HEK293 (cell line): ENCODE measurements around the gene TM7SF2.

Source experiments
- BCL11A ChIP-seq: fragments of 450-650 bp; formaldehyde crosslinking; IDR thresholded peaks from 2 replicates; pipeline ENCODE4 v1.5.1; 2016; ENCODE audit warnings: low read depth, missing biosample characterization, missing genetic modification characterization
- EGR2 ChIP-seq: fragments of 450-650 bp; formaldehyde crosslinking; IDR thresholded peaks from 2 replicates; pipeline ENCODE4 v1.5.1; 2016; ENCODE audit warnings: low read depth, missing biosample characterization, missing genetic modification characterization
- GFI1B ChIP-seq: fragments of 450-650 bp; formaldehyde crosslinking; IDR thresholded peaks from 2 replicates; pipeline ENCODE4 v1.5.1; 2016; ENCODE audit warnings: missing biosample characterization, missing genetic modification characterization
- GLIS2 ChIP-seq: fragments of 450-650 bp; formaldehyde crosslinking; IDR thresholded peaks from 2 replicates; pipeline ENCODE4 v1.5.1; 2016; ENCODE audit warnings: missing biosample characterization, missing genetic modification characterization
- HIC1 ChIP-seq: fragments of 450-650 bp; formaldehyde crosslinking; IDR thresholded peaks from 2 replicates; pipeline ENCODE4 v1.5.1; 2016; ENCODE audit warnings: missing biosample characterization, missing genetic modification characterization
- KLF8 ChIP-seq: fragments of 450-650 bp; formaldehyde crosslinking; IDR thresholded peaks from 2 replicates; pipeline ENCODE4 v1.5.1; 2016; ENCODE audit warnings: missing biosample characterization, missing genetic modification characterization
- MEIS1 ChIP-seq: sonication (generic); formaldehyde crosslinking; IDR thresholded peaks from 2 replicates; pipeline ENCODE4 v1.8.1; 2022; ENCODE audit warnings: missing genetic modification reagents, mild to moderate bottlenecking, borderline replicate concordance
- PATZ1 ChIP-seq: fragments of 450-650 bp; formaldehyde crosslinking; IDR thresholded peaks from 2 replicates; pipeline ENCODE4 v1.5.1; 2016; ENCODE audit warnings: missing biosample characterization, missing genetic modification characterization
- PRDM6 ChIP-seq: fragments of 450-650 bp; formaldehyde crosslinking; IDR thresholded peaks from 2 replicates; pipeline ENCODE4 v1.5.1; 2017; ENCODE audit warnings: missing biosample characterization, missing genetic modification characterization
- REPIN1 ChIP-seq: fragments of 450-650 bp; formaldehyde crosslinking; IDR thresholded peaks from 2 replicates; pipeline ENCODE4 v1.5.1; 2017; ENCODE audit warnings: missing biosample characterization, missing genetic modification characterization, low read depth
- REST ChIP-seq: fragments of 450-650 bp; formaldehyde crosslinking; IDR thresholded peaks from 2 replicates; pipeline ENCODE4 v1.5.1; 2016; ENCODE audit warnings: missing biosample characterization, missing genetic modification characterization
- TRIM28 ChIP-seq: IDR thresholded peaks from 2 replicates; pipeline ENCODE4 v1.6.1; 2011; ENCODE audit warnings: low read length, control low read depth, borderline replicate concordance
- ZBTB1 ChIP-seq: fragments of 450-650 bp; formaldehyde crosslinking; IDR thresholded peaks from 2 replicates; pipeline ENCODE4 v1.5.1; 2016; ENCODE audit warnings: missing biosample characterization, missing genetic modification characterization
- ZNF140 ChIP-seq: fragments of 450-650 bp; formaldehyde crosslinking; IDR thresholded peaks from 2 replicates; pipeline ENCODE4 v1.5.1; 2016; ENCODE audit warnings: missing biosample characterization, missing genetic modification characterization
- ZNF148 ChIP-seq: fragments of 450-650 bp; formaldehyde crosslinking; IDR thresholded peaks from 2 replicates; pipeline ENCODE4 v1.5.0; 2017; ENCODE audit warnings: missing biosample characterization, missing genetic modification characterization, borderline replicate concordance
- ZNF19 ChIP-seq: fragments of 450-650 bp; formaldehyde crosslinking; IDR thresholded peaks from 2 replicates; pipeline ENCODE4; 2016; ENCODE audit warnings: missing biosample characterization, missing genetic modification characterization, low read depth
- ZNF211 ChIP-seq: fragments of 450-650 bp; formaldehyde crosslinking; IDR thresholded peaks from 2 replicates; pipeline ENCODE4 v1.5.1; 2016; ENCODE audit warnings: low read depth, missing biosample characterization, missing genetic modification characterization
- ZNF239 ChIP-seq: fragments of 450-650 bp; formaldehyde crosslinking; IDR thresholded peaks from 2 replicates; pipeline ENCODE4 v1.5.1; 2016; ENCODE audit warnings: missing biosample characterization, missing genetic modification characterization
- ZNF24 ChIP-seq: fragments of 450-650 bp; formaldehyde crosslinking; IDR thresholded peaks from 2 replicates; pipeline ENCODE4 v1.5.1; 2016; ENCODE audit warnings: missing biosample characterization, missing genetic modification characterization
- ZNF350 ChIP-seq: fragments of 450-650 bp; formaldehyde crosslinking; IDR thresholded peaks from 2 replicates; pipeline ENCODE4 v1.5.0; 2017; ENCODE audit warnings: missing biosample characterization, mild to moderate bottlenecking, missing genetic modification characterization
- ZNF362 ChIP-seq: fragments of 450-650 bp; formaldehyde crosslinking; IDR thresholded peaks from 2 replicates; pipeline ENCODE4 v1.5.1; 2016; ENCODE audit warnings: missing biosample characterization, missing genetic modification characterization
- ZNF37A ChIP-seq: fragments of 450-650 bp; IDR thresholded peaks from 2 replicates; pipeline ENCODE4 v1.5.1; 2018; ENCODE audit warnings: missing biosample characterization, missing genetic modification characterization
- ZNF391 ChIP-seq: fragments of 450-650 bp; formaldehyde crosslinking; IDR thresholded peaks from 2 replicates; pipeline ENCODE4 v1.5.1; 2016; ENCODE audit warnings: low read depth, missing biosample characterization, missing genetic modification characterization, borderline replicate concordance
- ZNF48 ChIP-seq: fragments of 450-650 bp; formaldehyde crosslinking; IDR thresholded peaks from 2 replicates; pipeline ENCODE4 v1.5.1; 2016; ENCODE audit warnings: missing biosample characterization, missing genetic modification characterization
- ZNF768 ChIP-seq: fragments of 450-650 bp; formaldehyde crosslinking; IDR thresholded peaks from 2 replicates; pipeline ENCODE4 v1.5.1; 2018; ENCODE audit warnings: missing biosample characterization, mild to moderate bottlenecking, missing genetic modification characterization
- ZNF830 ChIP-seq: fragments of 450-650 bp; IDR thresholded peaks from 2 replicates; pipeline ENCODE4 v1.5.0; 2018; ENCODE audit warnings: missing biosample characterization, missing genetic modification characterization, low read depth, mild to moderate bottlenecking, moderate library complexity

TM7SF2 gene

GRCh38 chr11:65117206-65118096 is 5.8 kb downstream of the TM7SF2 start, which contains the start of gene ZNHIT2 (continued):
- TF ChIP-seq ZNF19 (tag by site-specific recombination) (no peak), ZNF24 (tag by site-specific recombination) (no peak), MEIS1 (no peak), ZNF391 (peak; percentile 87), ZNF768 (no peak), ZNF211 (no peak), KLF8 (tag by site-specific recombination) (peak; percentile 95), EGR2 (tag by site-specific recombination) (no peak; the same call in 1 of the 2 replicates), BCL11A (tag by site-specific recombination) (no peak), HIC1 (tag by site-specific recombination) (peak; percentile 84), ZNF140 (tag by site-specific recombination) (no peak), ZNF830 (tag by site-specific recombination) (no peak), ZNF148 (no peak), GFI1B (no peak), REPIN1 (tag by site-specific recombination) (peak; percentile 70; the same call in 1 of the 2 replicates), ZNF48 (tag by site-specific recombination) (no peak), TRIM28 (no peak), REST (tag by site-specific recombination) (peak; percentile 32; the same call in 1 of the 2 replicates), ZBTB1 (no peak), PATZ1 (tag by site-specific recombination) (peak; percentile 61; the same call in 1 of the 2 replicates), ZNF239 (no peak), ZNF37A (tag by site-specific recombination) (no peak), ZNF362 (tag by site-specific recombination) (no peak), PRDM6 (tag by site-specific recombination) (no peak), GLIS2 (0 out of 2 replicates have a peak, but pooled peaks have one; percentile 23), ZNF350 (tag by site-specific recombination) (no peak)
